Activated CD4-positive, alpha-beta T cell treated with anti-CD3 and anti-CD28 coated beads, Interleukin-2, Interleukin-4, amounts not matched to agents 100 ng/mL and 50 ng/mL, durations not matched to agents 16 hours and 8 hours (primary cell): ENCODE results near the gene WWOX.
A peak's percentile ranks its signal among the peaks of the same experiment; 100 is the strongest.

Source experiments
- DNase-seq: peaks from one replicate; pipeline ENCODE4 v3.0.0-alpha.2; 2020; ENCODE audit warnings: low spot score

WWOX gene

DNA sequence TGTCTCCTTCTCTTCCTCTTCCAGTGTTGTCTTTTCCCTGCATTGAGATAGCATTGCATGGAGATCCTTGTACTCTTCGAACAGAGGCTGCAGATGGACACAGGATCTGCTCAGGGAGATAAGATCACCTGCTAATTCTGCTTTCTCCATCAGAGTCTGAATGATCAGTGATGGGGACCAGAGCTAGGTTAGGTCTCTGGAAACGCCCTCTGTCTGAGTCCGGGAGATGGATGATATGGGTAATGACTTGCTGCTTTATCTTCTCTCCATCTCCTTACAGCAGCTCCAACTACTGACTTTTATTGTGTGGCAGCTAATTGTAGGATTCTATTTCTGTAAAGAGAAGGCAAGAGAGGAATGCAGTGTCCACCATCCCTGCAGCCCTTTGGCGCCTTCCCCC is 435.6 kb downstream of the WWOX start:
- no peak for DNase-seq

DNA sequence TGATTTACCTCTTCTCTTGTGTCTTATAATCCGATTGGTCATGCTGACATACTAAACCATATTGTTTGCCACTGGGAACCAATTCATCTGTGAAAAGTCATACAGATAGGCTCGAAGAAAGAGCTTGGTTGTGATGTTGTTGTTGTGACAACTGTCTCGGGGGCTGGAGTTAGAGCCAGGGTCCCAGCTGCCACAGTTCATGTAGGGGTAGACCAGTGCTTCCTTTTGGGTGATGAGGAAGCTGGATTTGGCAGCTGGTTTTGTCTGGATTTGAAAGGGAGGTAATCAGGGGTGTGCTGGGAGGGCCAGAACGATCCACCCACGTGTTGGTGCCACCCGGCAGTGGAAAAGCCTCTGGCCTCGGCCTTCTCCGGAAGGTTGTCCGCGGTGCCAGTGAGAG is 438.1 kb downstream of the WWOX start:
- DNase-seq, result no peak

DNA sequence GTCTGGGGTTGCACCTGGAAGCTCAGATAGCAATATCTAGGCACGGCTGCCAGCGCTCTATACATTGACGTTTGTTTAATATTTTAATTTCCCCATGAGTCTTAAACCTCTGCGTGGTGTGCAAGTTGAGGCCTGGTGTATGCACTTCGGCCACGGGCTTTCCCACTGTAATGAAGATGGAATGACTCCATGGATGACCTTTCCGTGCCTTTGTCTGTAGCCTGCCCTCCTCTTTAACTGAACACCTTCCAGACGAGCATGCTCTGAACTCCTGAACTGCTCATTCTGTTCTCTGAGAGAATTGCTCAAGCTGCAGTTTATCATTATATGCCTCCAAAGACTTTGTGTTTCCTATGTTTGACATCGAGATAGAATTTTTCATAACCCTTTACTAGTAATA is 438.8 kb downstream of the WWOX start:
- DNase-seq, result no peak

DNA sequence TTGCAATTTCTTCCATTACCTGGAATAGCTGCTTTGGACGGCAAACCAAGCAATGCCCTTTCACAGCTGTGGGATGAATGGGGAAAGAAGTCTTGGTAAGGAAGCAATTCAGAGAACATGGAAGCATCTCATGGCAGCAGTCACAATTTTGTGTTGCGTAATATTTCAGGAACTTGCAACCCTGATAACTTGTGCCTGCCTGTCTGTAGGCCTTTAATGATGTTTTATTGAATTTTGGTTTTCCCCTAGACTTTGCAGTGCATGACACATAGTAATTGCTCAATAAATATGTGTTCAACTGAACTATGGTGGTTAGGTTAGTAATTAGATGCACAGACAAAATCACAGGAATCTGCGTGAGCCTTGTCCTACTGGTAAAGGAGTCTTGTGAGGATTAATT is 439.5 kb downstream of the WWOX start:
- no peak for DNase-seq

DNA sequence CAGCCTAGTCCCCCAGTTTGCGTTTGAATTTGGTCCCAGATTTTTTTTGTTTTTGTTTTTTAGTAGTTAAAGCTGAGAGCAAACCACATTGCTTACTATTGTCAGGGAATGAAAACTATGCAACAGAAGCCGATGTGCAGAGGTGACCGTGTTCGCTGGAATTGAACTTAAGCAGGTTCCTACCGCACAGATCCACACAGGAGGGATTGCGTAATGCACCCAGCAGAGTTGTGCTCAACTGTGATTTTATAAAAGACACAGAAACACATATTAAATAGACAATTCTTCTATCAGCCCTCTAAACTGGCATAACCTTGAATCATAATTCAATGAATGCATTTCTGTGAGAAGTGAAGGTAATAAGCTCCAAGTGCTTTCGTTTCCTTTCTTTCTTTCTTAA is 443.0 kb downstream of the WWOX start:
- no peak for DNase-seq

DNA sequence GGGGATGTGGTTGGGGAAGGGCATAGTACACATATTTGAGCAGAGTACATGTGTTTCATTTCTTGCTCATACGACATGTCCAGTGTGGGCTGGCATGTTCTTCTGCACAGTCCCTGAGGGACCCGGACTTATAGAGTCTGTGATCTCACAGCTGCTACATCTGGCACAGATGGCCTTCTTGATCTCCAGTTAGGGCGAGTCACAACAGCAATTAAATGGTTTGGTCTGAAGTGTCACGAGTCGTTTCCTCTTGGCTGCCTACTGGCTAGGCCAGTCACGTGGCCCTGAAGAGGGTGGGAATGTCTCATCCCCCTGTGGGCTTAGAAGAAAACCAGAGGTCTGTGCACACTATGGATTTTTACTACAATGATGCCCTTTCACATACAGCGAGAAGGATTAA is 443.6 kb downstream of the WWOX start:
- DNase-seq, result no peak

DNA sequence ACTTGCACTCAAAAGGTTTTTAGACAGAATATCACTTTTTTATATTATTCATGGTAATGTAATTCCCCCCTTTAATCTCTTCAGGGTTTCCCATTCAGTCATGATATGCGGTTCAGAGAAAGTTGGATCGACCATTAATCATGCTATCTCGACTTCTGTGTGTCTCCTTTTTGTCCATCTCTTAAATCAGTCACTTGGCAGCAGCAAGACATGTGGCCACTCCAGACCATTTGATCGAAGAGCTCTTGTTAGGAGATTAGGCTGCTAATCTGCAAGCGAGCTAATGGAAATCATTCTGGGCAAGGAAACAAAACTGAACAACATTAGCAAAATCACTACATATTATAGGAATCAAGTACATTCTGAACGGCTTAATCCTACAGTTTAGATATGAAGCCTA is 449.9 kb downstream of the WWOX start:
- DNase-seq, result no peak

DNA sequence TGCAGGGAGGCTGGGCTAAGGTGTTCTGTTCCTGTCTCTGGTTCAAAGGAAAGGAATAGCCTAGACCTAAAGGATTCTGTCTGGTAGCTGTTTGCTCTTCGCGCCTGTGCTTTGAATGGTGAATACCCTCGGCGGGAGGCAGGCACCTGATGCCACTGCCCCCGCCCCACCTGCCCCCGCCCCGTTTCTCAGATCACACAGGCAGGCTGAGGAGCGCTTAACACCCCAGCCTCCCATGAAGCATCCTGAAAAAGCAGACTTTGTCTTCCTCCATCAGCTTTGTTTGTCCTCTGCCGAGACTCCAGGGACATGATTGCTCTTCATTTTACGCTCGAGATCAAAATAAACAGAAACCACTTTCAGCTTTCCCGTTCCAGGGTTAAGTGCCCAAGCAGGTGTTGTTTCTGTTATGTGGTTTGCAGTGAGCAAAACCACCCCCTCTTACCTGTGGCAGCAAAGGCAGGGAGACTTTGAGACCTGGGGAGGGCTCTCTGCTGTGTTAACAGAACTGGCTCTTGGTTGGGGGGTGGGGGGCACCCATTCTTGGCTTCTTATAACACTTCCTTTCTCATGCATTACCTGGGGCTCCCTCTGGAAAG is 452.1 kb downstream of the WWOX start:
- DNase-seq, result no peak

DNA sequence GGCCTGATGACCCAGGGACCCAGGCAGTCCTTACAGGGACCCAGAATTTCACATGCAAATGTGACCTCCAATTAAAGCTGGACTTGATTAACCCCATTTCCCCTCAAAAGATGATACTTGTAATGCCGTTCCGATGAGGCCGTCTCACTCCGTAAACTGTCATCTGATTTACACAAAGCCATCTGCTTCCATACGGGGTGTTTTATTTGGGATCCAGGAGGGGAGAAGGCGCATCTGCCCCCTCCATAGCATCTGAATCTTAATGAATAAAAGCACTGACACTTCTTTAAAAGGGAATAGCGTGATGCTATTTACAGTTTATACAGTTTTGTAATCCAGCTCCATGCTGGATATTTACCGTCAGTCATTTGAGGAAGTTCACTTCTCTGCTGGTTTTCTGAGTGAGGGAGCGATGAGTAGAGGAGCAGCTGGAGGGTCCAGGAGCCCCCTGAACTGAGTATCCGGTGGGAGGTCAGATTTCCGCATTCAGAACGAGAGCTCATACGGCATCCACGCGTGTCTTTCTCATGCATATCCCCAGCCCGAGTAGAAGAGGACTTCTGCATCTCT is 452.7 kb downstream of the WWOX start:
- no peak for DNase-seq

DNA sequence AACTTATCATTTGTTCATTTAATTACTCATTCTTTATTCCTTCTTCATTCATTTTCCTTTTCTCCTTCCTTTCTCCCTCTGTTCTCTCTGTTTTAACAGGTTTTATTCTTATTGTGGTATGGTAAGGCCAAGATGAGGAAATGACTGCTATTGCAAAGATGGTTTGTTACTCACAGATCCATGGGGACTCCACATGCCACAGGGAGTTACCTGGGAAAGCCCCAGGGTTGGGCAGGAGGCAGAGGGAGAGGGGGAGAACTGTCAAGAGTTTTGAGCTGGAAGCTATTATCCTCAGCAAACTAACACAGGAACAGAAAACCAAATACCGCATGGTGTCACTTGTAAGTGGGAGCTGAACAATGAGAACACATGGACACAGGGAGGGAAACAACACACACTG is 453.3 kb downstream of the WWOX start:
- DNase-seq, result no peak

DNA sequence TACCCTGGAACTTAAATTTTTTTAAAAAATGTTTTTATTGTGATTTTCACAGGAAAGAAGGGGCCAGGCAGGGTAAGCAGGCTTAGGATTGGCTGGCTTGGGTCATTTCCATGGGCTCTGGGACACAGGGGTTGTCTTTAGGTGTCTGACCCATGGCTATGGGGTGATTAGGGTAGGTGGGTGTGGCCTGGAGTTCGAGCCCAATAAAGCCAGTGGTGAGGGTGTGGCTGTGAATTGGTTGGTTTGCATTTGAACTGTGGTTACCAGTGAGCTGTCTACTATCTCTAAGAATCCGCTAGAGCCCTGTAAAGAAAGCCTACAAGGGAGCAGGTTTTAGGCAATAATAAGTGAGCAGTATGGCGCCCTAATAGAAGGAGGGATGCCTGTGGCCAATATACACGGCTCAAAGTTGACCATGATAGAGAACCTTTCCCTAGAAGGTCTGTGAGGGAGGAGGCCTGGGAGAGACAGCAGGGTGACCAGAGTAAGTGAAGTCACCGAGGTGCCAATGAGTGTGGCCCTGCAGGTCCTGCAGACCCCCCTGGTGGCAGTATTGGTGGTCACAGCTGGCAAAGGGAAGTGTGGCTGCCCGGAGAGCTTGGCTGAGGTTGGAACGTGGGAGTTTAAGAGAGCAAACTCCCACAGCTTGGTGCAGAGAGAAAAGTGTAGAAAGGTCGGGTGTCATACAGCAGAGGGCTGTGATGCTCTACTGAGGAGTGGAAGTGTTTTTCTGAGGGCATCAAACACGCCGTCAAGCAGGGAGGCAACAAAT is 454.0 kb downstream of the WWOX start:
- DNase-seq, result no peak

DNA sequence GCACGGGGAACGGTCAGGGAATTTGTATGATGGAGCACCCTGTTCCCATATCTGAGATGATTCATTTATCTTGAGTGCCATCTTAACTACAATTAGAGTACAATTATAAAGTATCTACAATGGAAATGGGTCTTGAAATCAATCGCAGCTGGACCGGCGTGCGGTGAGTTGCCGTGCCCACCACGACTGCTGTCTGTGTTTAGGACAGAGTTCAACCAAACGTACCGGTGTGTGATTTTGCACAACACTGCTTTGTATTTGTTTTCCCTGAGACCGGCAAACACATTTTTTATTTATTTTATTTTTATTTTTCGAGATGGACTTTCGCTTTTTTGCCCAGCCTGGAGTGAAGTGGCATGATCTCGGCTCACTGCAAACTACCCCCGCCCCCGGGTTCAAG is 457.0 kb downstream of the WWOX start:
- DNase-seq, result no peak

DNA sequence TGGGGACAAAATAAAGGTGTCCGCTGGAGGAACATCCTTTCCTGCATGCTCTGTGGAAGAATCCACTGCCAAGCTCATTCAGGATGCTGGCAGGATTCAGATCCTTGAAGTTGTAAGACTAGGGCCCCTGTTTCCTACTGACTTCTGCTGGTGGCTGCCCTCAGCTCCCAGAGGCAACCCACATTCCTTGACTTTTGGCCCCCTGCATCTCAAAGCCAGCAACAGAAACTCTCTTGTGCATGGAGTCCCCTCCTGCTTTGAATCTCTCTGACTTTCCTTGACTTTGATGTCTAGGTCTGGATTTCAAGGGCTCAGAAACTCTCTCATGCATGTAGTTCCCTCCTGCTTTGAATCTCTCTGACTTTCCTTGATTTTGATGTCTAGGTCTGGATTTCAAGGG is 461.5 kb downstream of the WWOX start:
- DNase-seq, result no peak

DNA sequence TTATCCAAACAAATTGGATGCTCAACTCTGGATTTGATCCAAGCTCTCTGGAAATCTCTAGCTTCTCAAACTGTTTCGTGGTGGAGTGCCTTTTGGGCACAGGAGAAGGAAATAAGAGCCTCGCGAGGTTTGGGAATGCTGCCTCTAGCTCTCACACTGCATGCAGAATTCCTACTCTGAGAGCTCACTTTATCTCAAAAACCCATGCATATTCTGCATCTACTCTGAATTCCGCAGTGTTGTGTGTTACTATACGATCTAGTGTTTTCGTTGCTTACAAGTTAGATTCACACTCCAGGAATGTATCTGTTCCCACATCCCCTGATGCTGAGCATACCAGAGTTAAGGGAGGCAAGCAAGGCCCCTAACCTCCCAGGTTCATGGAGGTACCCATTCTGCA is 462.7 kb downstream of the WWOX start:
- DNase-seq, result no peak

DNA sequence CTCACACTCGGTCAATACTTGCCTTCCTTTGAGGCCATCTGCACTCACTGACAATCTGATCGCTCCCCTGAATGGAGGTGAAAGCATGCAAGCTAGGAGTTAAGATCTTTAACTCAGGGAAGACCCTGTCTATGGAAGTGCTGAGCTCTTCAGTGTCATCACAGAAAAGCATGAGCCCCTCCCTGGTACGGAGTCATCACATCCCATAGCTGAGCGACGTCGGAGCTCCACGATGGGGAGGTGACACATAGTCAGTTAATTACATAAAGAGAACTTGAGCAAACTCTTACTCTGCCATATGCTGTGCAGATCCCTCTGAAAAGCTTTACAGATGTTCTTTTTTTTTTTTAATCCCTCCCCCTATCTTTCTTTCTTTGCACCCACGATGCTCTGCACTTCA is 463.2 kb downstream of the WWOX start:
- no peak for DNase-seq

DNA sequence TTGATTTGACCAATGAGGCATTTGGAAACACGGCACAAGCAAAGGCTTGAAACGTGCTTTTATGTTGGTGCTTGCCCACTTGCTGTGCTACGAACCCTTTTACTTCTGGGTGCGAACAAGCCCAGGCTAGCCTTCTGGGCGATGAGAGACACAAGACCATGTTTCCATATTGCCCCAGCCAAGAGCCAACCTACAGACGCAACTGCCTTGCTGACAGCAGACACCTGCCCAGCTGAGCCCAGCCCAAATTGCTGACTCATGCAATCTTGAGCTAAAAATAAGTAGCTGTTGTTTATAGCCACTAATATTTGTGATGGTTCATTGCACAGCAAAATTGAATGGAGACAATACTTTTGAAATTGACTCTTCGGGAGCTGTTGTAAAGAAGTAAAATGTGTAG is 464.5 kb downstream of the WWOX start:
- DNase-seq, result no peak

DNA sequence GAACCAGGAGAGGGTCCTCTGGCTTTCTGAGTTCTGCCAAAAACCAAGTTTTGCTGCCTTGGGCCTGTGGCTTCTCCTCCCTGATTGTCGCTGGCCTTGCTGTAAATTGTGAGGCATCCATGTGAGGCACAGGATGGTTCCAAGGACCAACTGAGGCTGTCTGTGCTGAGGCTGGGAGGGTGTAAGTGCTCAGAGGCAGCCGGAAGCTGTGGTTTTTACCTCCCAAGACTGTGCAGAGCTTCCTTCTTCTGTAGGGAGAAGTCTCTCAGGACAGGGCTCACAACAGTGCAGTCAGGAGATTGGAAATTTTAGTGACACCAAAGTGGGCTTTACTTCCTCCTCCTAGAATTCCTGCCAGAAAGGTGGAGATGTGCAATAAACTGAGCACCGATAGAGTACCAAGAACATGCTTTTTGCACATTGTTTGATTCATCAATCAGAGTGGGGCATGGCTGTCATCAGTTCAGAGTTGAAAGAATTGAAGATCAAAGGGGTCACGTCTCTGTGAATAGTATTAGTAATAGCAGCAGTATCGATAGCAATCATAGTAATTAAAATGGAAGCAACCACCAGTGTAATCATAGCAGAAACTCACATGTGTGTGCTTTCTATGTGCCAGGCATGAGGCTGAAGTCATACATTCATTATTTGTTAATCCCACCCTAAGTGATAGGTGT is 467.1 kb downstream of the WWOX start:
- DNase-seq, result no peak

DNA sequence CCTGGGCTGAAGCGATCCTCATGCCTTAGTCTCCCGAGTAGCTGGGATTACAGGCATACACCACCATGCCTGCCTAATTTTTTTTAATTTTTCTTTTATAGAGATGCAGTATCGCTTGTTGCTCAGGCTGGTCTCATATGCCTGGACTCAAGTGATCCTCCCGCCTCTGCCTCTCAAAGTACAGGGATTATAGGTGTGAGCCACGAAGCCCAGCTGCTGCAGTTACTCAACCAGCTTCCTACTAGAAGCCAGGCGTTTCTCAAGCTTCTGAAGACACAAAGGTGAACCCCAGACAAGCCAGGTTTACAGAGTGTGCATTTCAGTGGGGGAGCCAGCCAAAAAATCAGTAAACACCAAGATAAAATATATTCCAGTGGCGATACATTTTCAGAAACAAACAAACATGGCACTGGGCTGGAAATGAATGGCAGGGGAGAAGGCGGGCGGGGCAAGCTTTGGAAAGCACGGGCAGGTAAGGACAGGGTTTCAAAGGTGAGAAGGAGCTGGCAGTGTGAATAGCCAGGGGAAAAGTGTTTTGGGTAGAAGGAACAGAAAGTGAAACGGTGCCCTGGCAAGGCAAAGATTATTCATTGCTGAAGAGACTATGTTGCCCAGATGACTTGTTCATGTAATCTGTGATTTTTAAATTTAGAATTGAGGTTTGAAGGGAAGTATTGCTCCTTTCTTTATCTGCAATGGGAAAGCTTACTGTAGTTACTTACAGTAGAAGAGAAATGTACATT is 471.1 kb downstream of the WWOX start:
- DNase-seq, result peak; percentile 27

DNA sequence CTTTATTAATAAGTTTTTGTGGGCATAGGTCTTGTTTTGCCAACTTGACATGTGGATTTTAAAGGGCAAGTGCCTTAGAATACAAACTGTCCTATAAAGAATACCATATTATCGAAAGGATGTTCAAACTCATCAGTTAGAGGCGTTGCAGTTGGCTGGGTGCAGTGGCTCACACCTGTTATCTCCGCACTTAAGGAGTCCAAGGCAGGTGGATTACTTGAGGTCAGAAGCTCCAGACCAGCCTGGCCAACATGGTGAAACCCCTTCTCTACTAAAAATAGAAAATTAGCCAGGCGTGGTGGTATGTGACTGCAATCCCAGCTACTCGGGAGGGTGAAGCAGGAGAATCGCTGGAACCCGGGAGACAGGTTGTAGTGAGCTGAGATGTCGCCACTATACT is 472.0 kb downstream of the WWOX start:
- no peak for DNase-seq

DNA sequence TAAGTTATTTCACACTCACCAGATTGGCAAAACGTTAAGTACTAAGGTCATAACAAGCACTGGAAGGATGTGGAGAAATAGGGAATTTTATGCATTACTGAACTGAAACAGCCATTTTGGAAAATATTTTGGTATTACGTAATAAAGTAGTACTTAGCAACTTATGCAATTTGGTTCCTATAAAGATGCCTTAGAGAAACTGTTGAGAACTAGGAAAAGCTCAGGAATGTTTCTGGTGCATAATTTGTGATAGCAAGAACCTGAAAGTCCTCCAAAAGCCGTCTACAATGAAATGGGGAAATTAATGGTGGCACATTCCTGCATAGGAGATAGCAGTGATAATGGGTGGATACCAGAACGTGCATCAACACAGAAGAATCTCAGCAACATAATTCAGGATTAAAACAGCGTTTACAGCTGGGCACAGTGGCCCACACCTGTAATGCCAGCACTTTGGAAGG is 472.5 kb downstream of the WWOX start:
- no peak for DNase-seq

DNA sequence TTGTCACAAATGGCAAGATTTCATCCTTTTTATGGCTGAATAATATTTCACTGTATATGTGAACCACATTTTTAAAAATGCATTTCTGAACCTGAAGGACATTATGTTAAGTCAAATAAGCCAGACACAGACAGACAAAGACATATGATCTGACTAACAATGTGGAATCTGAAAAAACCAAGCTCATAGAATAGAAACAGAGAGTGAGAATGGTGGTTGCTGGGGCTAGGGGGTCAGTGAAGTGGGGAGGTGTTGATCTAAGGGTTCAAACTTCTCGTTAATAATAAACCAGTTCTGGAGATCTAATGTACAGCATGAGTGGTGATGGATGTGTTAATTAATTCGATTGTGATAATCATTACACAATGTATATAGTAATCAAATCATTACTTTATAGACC is 475.1 kb downstream of the WWOX start:
- no peak for DNase-seq

DNA sequence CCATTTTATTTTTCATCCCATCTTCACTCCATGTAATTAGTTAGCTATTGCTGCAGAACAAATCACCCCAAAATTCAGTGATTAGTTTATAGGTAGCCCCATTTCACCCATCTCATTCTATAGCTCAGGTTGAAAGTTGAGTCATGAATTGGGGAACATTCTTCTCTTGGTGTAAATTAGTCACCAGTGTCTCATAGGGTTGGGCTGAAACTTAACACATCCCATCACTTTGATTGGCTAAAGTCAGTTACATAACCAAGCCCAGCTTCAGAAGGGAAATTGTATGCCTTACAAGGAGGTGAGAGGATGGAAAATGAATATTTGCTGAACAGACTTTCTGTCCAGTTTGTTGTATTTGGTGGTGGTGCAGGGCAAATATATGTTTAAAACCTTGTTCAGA is 477.5 kb downstream of the WWOX start:
- DNase-seq, result peak; percentile 18
